Measurements from ENCODE around the gene ZNF681.
"Not testable (repeated sequence)": the region's sequence is repeated elsewhere in the genome, so short reads cannot be mapped to it uniquely, and the experiment has no call there.

Gene ZNF681

GRCh38 chr19:23758187-23759074 is at the start of gene ZNF681:
TSS of gene ZNF681 (minus strand) at chr19:23758891. CDS start at chr19:23758749, 142 bp downstream.
- peak; percentile 95 for DNase-seq (ENCODE audit: low spot score)

- DNase-seq (ENCODE audit: low spot score), result no peak
Measured at GRCh38 chr19:23804676-23805075, 46.0 kb upstream of the ZNF681 start.

GRCh38 chr19:23802290-23802689 is 43.6 kb upstream of the ZNF681 start:
- no peak for DNase-seq (ENCODE audit: low spot score)

GRCh38 chr19:23801803-23802202 is 43.1 kb upstream of the ZNF681 start:
- DNase-seq (ENCODE audit: low spot score), result no peak

GRCh38 chr19:23800868-23801267 is 42.2 kb upstream of the ZNF681 start:
- no peak for DNase-seq (ENCODE audit: low spot score)

GRCh38 chr19:23800271-23800670 is 41.6 kb upstream of the ZNF681 start:
- no peak for DNase-seq (ENCODE audit: low spot score)

- DNase-seq (ENCODE audit: low spot score), result no peak
Measured at GRCh38 chr19:23799321-23799720, 40.6 kb upstream of the ZNF681 start.

- no peak for DNase-seq (ENCODE audit: low spot score)
Measured at GRCh38 chr19:23795462-23795861, 36.8 kb upstream of the ZNF681 start.

GRCh38 chr19:23792784-23793183 is 34.1 kb upstream of the ZNF681 start:
- DNase-seq (ENCODE audit: low spot score), result no peak

GRCh38 chr19:23790641-23791488 is 32.2 kb upstream of the ZNF681 start:
- DNase-seq (ENCODE audit: low spot score), result no peak

- DNase-seq (ENCODE audit: low spot score), result no peak
Measured at GRCh38 chr19:23789246-23789645, 30.6 kb upstream of the ZNF681 start.

- no peak for DNase-seq (ENCODE audit: low spot score)
Measured at GRCh38 chr19:23788411-23788810, 29.7 kb upstream of the ZNF681 start.

GRCh38 chr19:23787106-23787505 is 28.4 kb upstream of the ZNF681 start:
- DNase-seq (ENCODE audit: low spot score), result no peak

- no peak for DNase-seq (ENCODE audit: low spot score)
Measured at GRCh38 chr19:23785982-23786381, 27.3 kb upstream of the ZNF681 start.

GRCh38 chr19:23784274-23784673 is 25.6 kb upstream of the ZNF681 start:
- no peak for DNase-seq (ENCODE audit: low spot score)

GRCh38 chr19:23783636-23784035 is 24.9 kb upstream of the ZNF681 start:
- no peak for DNase-seq (ENCODE audit: low spot score)

- no peak for DNase-seq (ENCODE audit: low spot score)
Measured at GRCh38 chr19:23779645-23780044, 21.0 kb upstream of the ZNF681 start.

GRCh38 chr19:23778566-23778965 is 19.9 kb upstream of the ZNF681 start:
- no peak for DNase-seq (ENCODE audit: low spot score)

- DNase-seq (ENCODE audit: low spot score), result not testable (repeated sequence)
Measured at GRCh38 chr19:23778036-23778435, 19.3 kb upstream of the ZNF681 start.

GRCh38 chr19:23777216-23777615 is 18.5 kb upstream of the ZNF681 start:
- DNase-seq (ENCODE audit: low spot score), result no peak

- DNase-seq (ENCODE audit: low spot score), result no peak
Measured at GRCh38 chr19:23776507-23777205, 18.0 kb upstream of the ZNF681 start.

- DNase-seq (ENCODE audit: low spot score), result no peak
Measured at GRCh38 chr19:23774524-23774971, 15.9 kb upstream of the ZNF681 start.

All from Ammon's horn (tissue), 1 donor.